Activated naive CD4-positive, alpha-beta T cell treated with anti-CD3 and anti-CD28 coated beads, Interleukin-2, amount 10 ng/mL, durations not matched to agents 5 hours and 36 hours (primary cell): ENCODE measurements around the gene SMAP1. TPM values are rescaled to one million over a fixed set of nuclear protein-coding genes. Genes with fewer than 3 reads are reported as not detected.

Experiments used
- total RNA-seq, 2 experiments: library from RNA; stranded (reverse); gene quantifications; one replicate each; pipeline ENCODE4 v1.2.3, GENCODE V29; 2021

The SMAP1 gene
- total RNA-seq = 10 to 100 TPM; 59.0 to 60.3 TPM

DNA sequence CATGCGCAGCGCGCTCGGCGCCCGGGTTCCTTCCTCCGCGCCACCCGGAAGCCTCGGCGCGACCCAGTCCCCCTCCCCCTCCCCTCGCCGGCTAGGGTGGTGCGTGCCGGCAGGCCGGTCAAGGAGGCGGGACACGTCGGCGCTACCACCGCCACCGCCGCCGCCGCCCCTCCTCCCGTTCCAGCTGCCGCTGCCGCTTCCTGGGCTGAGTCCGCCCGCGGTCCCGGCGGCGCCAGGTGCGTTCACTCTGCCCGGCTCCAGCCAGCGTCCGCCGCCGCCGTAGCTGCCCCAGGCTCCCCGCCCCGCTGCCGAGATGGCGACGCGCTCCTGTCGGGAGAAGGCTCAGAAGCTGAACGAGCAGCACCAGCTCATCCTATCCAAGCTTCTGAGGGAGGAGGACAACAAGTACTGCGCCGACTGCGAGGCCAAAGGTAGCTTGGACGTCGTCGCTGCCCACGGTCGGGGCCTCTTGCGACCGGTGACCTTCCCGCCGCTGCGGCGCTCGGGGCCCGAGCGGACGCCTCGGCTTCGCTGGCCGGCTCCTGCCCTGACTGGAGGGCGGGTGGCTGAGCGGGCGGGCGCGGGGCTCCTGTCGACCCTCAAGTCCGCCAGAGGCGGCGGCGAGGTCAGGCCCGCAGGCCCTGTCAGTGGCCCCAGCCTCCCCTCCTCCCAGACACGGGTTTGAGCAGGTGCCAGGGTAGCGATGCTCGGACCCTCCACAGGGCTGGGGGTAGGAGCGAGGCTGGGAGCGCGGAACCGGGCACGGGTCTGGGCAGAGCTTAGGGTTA is at the start of gene SMAP1:
Gene SMAP1, plus strand, starts transcription at position 173 of the 788 bp plus-strand sequence. Its CDS starts 141 bp downstream, at position 314.

Other genes with a start within 250 kb of the SMAP1 start
- 10 to 100 TPM; 12.3 to 13.4 TPM for gene SDHAF4, start 101.0 kb upstream of the SMAP1 start, total RNA-seq